Endothelial cell of umbilical vein (primary cell): ENCODE measurements around the gene TSPAN9. TPM values are rescaled to one million over a fixed set of nuclear protein-coding genes. Genes with fewer than 3 reads are reported as not detected.

Experiments used
- BruUV-seq: library from RNA; stranded (reverse); fragments of 400-500 nt; replicated peaks from 2 replicates; lab custom pipeline; 2021; lab: Mats Ljungman, UMichigan
- CTCF ChIA-PET: fragments of 300-600, 350-600 bp; sonication (Branson Sonifier 250); formaldehyde crosslinking; loops from one replicate; lab custom pipeline; 2021; ENCODE audit warnings: antibody characterized with exemption, inconsistent platforms; lab: Charles Lee
- POLR2A ChIA-PET: fragments of 300-600, 350-600 bp; sonication (Branson Sonifier 250); formaldehyde crosslinking; loops from one replicate; lab custom pipeline; 2021; ENCODE audit warnings: antibody characterized with exemption, inconsistent platforms; lab: Charles Lee
- DNase-seq: peaks from one replicate; pipeline ENCODE4 v3.0.0-alpha.2; 2011; ENCODE audit warnings: low read depth, low spot score
- FAIRE-seq: peaks from 2 replicates; lab custom pipeline; 2011; peaks lifted over from hg19 to GRCh38; lab: Jason Lieb, UNC
- H2AFZ ChIP-seq: 2 replicates; pipeline ENCODE4 v1.6.0; 2012; ENCODE audit warnings: low read depth, low read length, control low read depth, inconsistent platforms
- H3K27ac ChIP-seq: 2 replicates; pipeline ENCODE4 v1.5.1; 2011; ENCODE audit warnings: low read depth, mild to moderate bottlenecking, control low read depth, low read length, moderate library complexity; ENCODE audit not compliant: insufficient read depth
- H3K27me3 ChIP-seq, 2 experiments: 2 replicates each; pipeline versions ENCODE4 v1.6.0 to v1.6.1; 2011; ENCODE audit warnings: low read length in 2 of 2, mixed read lengths in 1 of 2; ENCODE audit not compliant: control insufficient read depth in 2 of 2, insufficient read depth in 2 of 2
- H3K36me3 ChIP-seq, 2 experiments: 2 replicates in 1 of 2; 3 replicates in 1 of 2; pipeline ENCODE4 v1.5.1; 2011; ENCODE audit warnings: low read length in 2 of 2, mild to moderate bottlenecking in 1 of 2, moderate library complexity in 1 of 2; ENCODE audit not compliant: control insufficient read depth in 2 of 2, insufficient read depth in 2 of 2; ENCODE audit errors: extremely low read depth in 1 of 2
- H3K4me1 ChIP-seq: 3 replicates; pipeline ENCODE4 v1.5.1; 2011; ENCODE audit warnings: mild to moderate bottlenecking, low read length; ENCODE audit not compliant: control insufficient read depth, insufficient read depth; ENCODE audit errors: extremely low read depth
- H3K4me2 ChIP-seq: 2 replicates; pipeline ENCODE4 v1.6.1; 2011; ENCODE audit warnings: low read length, control low read depth, mixed read lengths; ENCODE audit not compliant: insufficient read depth
- H3K4me3 ChIP-seq, 3 experiments: fragments of 200-600 bp in 1 of 3; sonication (generic), shearing (Covaris generic) in 1 of 3; replicated peaks in 1 of 3; 2 replicates each; pipeline ENCODE4 v1.5.1; 2011 to 2016; ENCODE audit warnings: control low read depth in 3 of 3, low read length in 3 of 3, mild to moderate bottlenecking in 2 of 3, inconsistent platforms in 1 of 3, low read depth in 1 of 3, moderate library complexity in 1 of 3; ENCODE audit not compliant: insufficient read depth in 1 of 3
- H3K79me2 ChIP-seq: 2 replicates; pipeline ENCODE4 v1.6.0; 2012; ENCODE audit warnings: low read length, inconsistent platforms; ENCODE audit not compliant: control insufficient read depth, insufficient read depth
- H3K9ac ChIP-seq: replicated peaks from 2 replicates; pipeline ENCODE3; 2011; ENCODE audit warnings: low read length, control low read depth; ENCODE audit not compliant: insufficient read depth; ENCODE audit errors: extremely low read depth
- H3K9me1 ChIP-seq: replicated peaks from 3 replicates; pipeline ENCODE4 v1.6.0; 2011; ENCODE audit warnings: mild to moderate bottlenecking, low read length; ENCODE audit not compliant: control insufficient read depth, insufficient read depth; ENCODE audit errors: extremely low read depth
- H3K9me3 ChIP-seq: replicated peaks from 2 replicates; pipeline ENCODE4 v1.5.1; 2012; ENCODE audit warnings: low read length, inconsistent platforms; ENCODE audit not compliant: control insufficient read depth, insufficient read depth
- H4K20me1 ChIP-seq: replicated peaks from 2 replicates; pipeline ENCODE3; 2011; ENCODE audit warnings: mild to moderate bottlenecking, low read length; ENCODE audit not compliant: control insufficient read depth, insufficient read depth; ENCODE audit errors: extremely low read depth
- CTCF ChIP-seq, 2 donors: IDR thresholded peaks; 1 replicate in 1 of 2; 2 replicates in 1 of 2; pipeline ENCODE4 v1.5.1; 2011; ENCODE audit warnings: low read length in 2 of 2, mild to moderate bottlenecking in 2 of 2, moderate library complexity in 2 of 2, control low read depth in 1 of 2, inconsistent platforms in 1 of 2, low read depth in 1 of 2; ENCODE audit not compliant: insufficient read depth in 1 of 2; ENCODE audit errors: extremely low read depth in 1 of 2
- EZH2 ChIP-seq: IDR thresholded peaks from 2 replicates; pipeline ENCODE4 v1.6.1; 2012; ENCODE audit warnings: borderline replicate concordance, low read depth, mild to moderate bottlenecking, moderate library complexity, low read length, inconsistent platforms; ENCODE audit not compliant: severe bottlenecking
- FOS ChIP-seq: IDR thresholded peaks from 2 replicates; pipeline ENCODE4 v1.6.1; 2011; ENCODE audit warnings: mild to moderate bottlenecking, low read length, moderate library complexity, borderline replicate concordance; ENCODE audit not compliant: insufficient read depth
- GATA2 ChIP-seq: IDR thresholded peaks from 2 replicates; pipeline ENCODE4 v1.7.0; 2011; ENCODE audit warnings: low read depth, mild to moderate bottlenecking, moderate library complexity, mixed read lengths, low read length; ENCODE audit not compliant: insufficient read length, insufficient read depth
- JUN ChIP-seq: IDR thresholded peaks from 2 replicates; pipeline ENCODE4 v1.6.1; 2011; ENCODE audit warnings: borderline replicate concordance, low read depth; ENCODE audit not compliant: insufficient read length, insufficient read depth
- MAX ChIP-seq: IDR thresholded peaks from 2 replicates; pipeline ENCODE4 v1.6.1; 2011; ENCODE audit not compliant: insufficient read depth, insufficient read length
- MYC ChIP-seq: IDR thresholded peaks from one replicate; pipeline ENCODE4 v1.6.1; 2011; ENCODE audit warnings: mild to moderate bottlenecking, low read depth, low read length
- POLR2A ChIP-seq: IDR thresholded peaks from 2 replicates; pipeline ENCODE4 v1.6.1; 2012; ENCODE audit warnings: low read depth, mild to moderate bottlenecking, control low read depth, low read length
- POLR2AphosphoS5 ChIP-seq: IDR thresholded peaks from 2 replicates; pipeline ENCODE4 v1.6.1; 2012; ENCODE audit warnings: low read depth, mild to moderate bottlenecking, control low read depth, low read length, moderate library complexity; ENCODE audit not compliant: insufficient read depth
- dilution Hi-C: fragments of 300-500 bp; cut with MboI; formaldehyde crosslinking; loops from one replicate; pipeline ENCODE4 v1.15.0; 2019; ENCODE audit warnings: low sequenced_read_pairs; ENCODE audit not compliant: extremely low pct_ligation_motif_present
- intact Hi-C: fragments of 100-400 bp; cut with micrococcal nuclease; formaldehyde crosslinking; loops from one replicate; pipeline ENCODE4 v1.10.0; 2022
- polyA plus RNA-seq, 4 experiments: library from polyadenylated mRNA; depleted of rRNA in 3 of 4; stranded (reverse) in 3 of 4; unstranded in 1 of 4; fragments of >200 nt; gene quantifications; 2 replicates each; pipeline versions ENCODE4 v1.2.1 to v1.2.3, GENCODE V29; 2011 to 2012; ENCODE audit warnings: missing spikeins in 1 of 4
- total RNA-seq: library from RNA; stranded (reverse); gene quantifications from 2 replicates; pipeline ENCODE4 v1.2.3, GENCODE V29; 2021

Gene TSPAN9
- total and polyA plus RNA-seq, 2 donors (not counting 3 experiments of a cell fraction or from before 2014, with no cell fraction given): 43.3 to 66.8 TPM

GRCh38 chr12:3244219-3244750, 167.1 kb downstream of the TSPAN9 start:
- POLR2A ChIA-PET: no interaction called here
- Histone ChIP-seq H3K27ac (no peak overlapping the region), H2AFZ (no peak overlapping the region), H4K20me1 (no peaks in the 10 kb centered on the region), H3K9ac (no peak overlapping the region), H3K27me3 (no peaks in the 10 kb centered on the region), H3K9me3 (no peaks in the 10 kb centered on the region), H3K4me2 (no peak overlapping the region), H3K4me1 (peaks cover 9% of the 10 kb centered on the region), H3K36me3 (no peaks in the 10 kb centered on the region), H3K79me2 (no peaks in the 10 kb centered on the region), H3K4me3 (no peak overlapping the region), H3K9me1 (no peaks in the 10 kb centered on the region)
- dilution Hi-C loops (no loop called here), intact Hi-C loops (no loop called here)
- FAIRE-seq (no peak), DNase-seq (no peak)
- CTCF ChIA-PET: no interaction called here
- BruUV-seq: no TSS peak
- TF ChIP-seq JUN (no peak), EZH2 (no peak), POLR2AphosphoS5 (no peak), MAX (no peak), FOS (no peak), GATA2 (no peak), POLR2A (no peak), MYC (no peak), CTCF (IDR thresholded peaks at IDR 0.05; ENCODE audit: extremely low read depth in 1 of 2, insufficient read depth in 1 of 2, low read depth in 1 of 2, low read length in 2 of 2) (no peak)
